Measurements from ENCODE around the gene PLA2R1. TPM values are rescaled to one million over a fixed set of nuclear protein-coding genes. Genes with fewer than 3 reads are reported as not detected.

The PLA2R1 gene
- polyA plus RNA-seq, 3 donors = not detected

GRCh38 chr2:159891917-159892730 lies 170.3 kb downstream of the PLA2R1 start:
- H3K4me1 ChIP-seq (ENCODE audit: control insufficient read depth in 1 of 2, insufficient read depth in 2 of 2, low read length in 2 of 2) = peaks cover 26 to 27% of the 10 kb centered on the region in 2 donors
- no peak overlapping the region for H3K4me2 ChIP-seq (replicated peaks; ENCODE audit: extremely low read depth, low read length, poor library complexity, severe bottlenecking)
- no peak overlapping the region for H3K4me3 Mint-ChIP-seq
- H3K27ac Mint-ChIP-seq = peak overlapping the region in 2 of 7 donors; percentile 70 to 85
- peaks cover 28% of the 10 kb centered on the region for H3K4me1 Mint-ChIP-seq
- H2AFZ ChIP-seq (ENCODE audit: insufficient read depth, low read depth, low read length, poor library complexity, severe bottlenecking) = no peak overlapping the region
- no peak overlapping the region for H3K9ac ChIP-seq (ENCODE audit: insufficient read depth, low read length, poor library complexity, severe bottlenecking)
- peaks cover 31 to 33% of the 10 kb centered on the region in 2 donors for H3K36me3 Mint-ChIP-seq
- intact Hi-C loops (cut with micrococcal nuclease) = no loop called here
- peak overlapping the region in 1 of 2 donors; percentile 68 for H3K27ac ChIP-seq (ENCODE audit: low read depth in 1 of 2, low read length in 2 of 2)
- no peak for TF ChIP-seq CTCF (IDR thresholded peaks at IDR 0.05)
- no peaks in the 10 kb centered on the region for H3K79me2 ChIP-seq (ENCODE audit: insufficient read depth, low read length)
- no CpG with 5 or more reads among the region's 2 CpGs for WGBS (ENCODE audit: insufficient coverage)
- no peaks in the 10 kb centered on the region for H3K27me3 Mint-ChIP-seq (ENCODE audit: low read depth in 3 of 3)
- no peaks in the 10 kb centered on the region for H3K27me3 ChIP-seq (ENCODE audit: control insufficient read depth in 2 of 2, insufficient read depth in 2 of 2, low read length in 2 of 2)
- no peak for DNase-seq
- no peak overlapping the region for H3K4me3 ChIP-seq (replicated peaks in 1 of 3; ENCODE audit: low read depth in 2 of 3, low read length in 3 of 3)
- H3K36me3 ChIP-seq (replicated peaks in 1 of 2; ENCODE audit: control insufficient read depth in 1 of 2, insufficient read depth in 2 of 2, low read length in 2 of 2) = peaks cover 6 to 51% of the 10 kb centered on the region in 2 donors
- H3K9me3 ChIP-seq (replicated peaks in 1 of 2; ENCODE audit: control insufficient read depth in 1 of 2, insufficient read depth in 1 of 2, low read length in 2 of 2) = no peaks in the 10 kb centered on the region
- H3K9me3 Mint-ChIP-seq = no peaks in the 10 kb centered on the region
- no peaks in the 10 kb centered on the region for H4K20me1 ChIP-seq (ENCODE audit: insufficient read depth, low read length)

- H3K4me2 ChIP-seq (replicated peaks; ENCODE audit: extremely low read depth, low read length, poor library complexity, severe bottlenecking) = no peak overlapping the region
- no peaks in the 10 kb centered on the region for H4K20me1 ChIP-seq (ENCODE audit: insufficient read depth, low read length)
- H3K27ac Mint-ChIP-seq = peak overlapping the region; percentile 30 to 85 (median 78)
- H2AFZ ChIP-seq (ENCODE audit: insufficient read depth, low read depth, low read length, poor library complexity, severe bottlenecking) = no peak overlapping the region
- H3K36me3 ChIP-seq (replicated peaks in 1 of 2; ENCODE audit: control insufficient read depth in 1 of 2, insufficient read depth in 2 of 2, low read length in 2 of 2) = peaks cover 7 to 48% of the 10 kb centered on the region in 2 donors
- H3K9me3 ChIP-seq (replicated peaks in 1 of 2; ENCODE audit: control insufficient read depth in 1 of 2, insufficient read depth in 1 of 2, low read length in 2 of 2) = no peaks in the 10 kb centered on the region
- peak overlapping the region in 1 of 2 donors; percentile 68 for H3K27ac ChIP-seq (ENCODE audit: low read depth in 1 of 2, low read length in 2 of 2)
- H3K27me3 Mint-ChIP-seq (ENCODE audit: low read depth in 3 of 3) = no peaks in the 10 kb centered on the region
- no peak overlapping the region for H3K4me3 ChIP-seq (replicated peaks in 1 of 3; ENCODE audit: low read depth in 2 of 3, low read length in 3 of 3)
- TF ChIP-seq CTCF (IDR thresholded peaks at IDR 0.05) = no peak
- no peak overlapping the region for H3K9ac ChIP-seq (ENCODE audit: insufficient read depth, low read length, poor library complexity, severe bottlenecking)
- no peaks in the 10 kb centered on the region for H3K79me2 ChIP-seq (ENCODE audit: insufficient read depth, low read length)
- DNase-seq = no peak
- intact Hi-C loops (cut with micrococcal nuclease) = no loop called here
- H3K4me3 Mint-ChIP-seq = no peak overlapping the region
- H3K9me3 Mint-ChIP-seq = no peaks in the 10 kb centered on the region
- H3K36me3 Mint-ChIP-seq = peaks cover 24 to 35% of the 10 kb centered on the region in 2 donors
- no peaks in the 10 kb centered on the region for H3K27me3 ChIP-seq (ENCODE audit: control insufficient read depth in 2 of 2, insufficient read depth in 2 of 2, low read length in 2 of 2)
- peaks cover 26 to 27% of the 10 kb centered on the region in 2 donors for H3K4me1 ChIP-seq (ENCODE audit: control insufficient read depth in 1 of 2, insufficient read depth in 2 of 2, low read length in 2 of 2)
- H3K4me1 Mint-ChIP-seq = peaks cover 28% of the 10 kb centered on the region
Measured at GRCh38 chr2:159891267-159891588, 171.2 kb downstream of the PLA2R1 start.

All from CD14-positive monocyte (primary cell).